Tibial nerve (tissue), 4 donors: Measurements from ENCODE around the gene MAP4K3.

Experiments used
- CTCF ChIP-seq, 5 experiments: fragments of 200-600 bp in 3 of 5; fragments of 450-650 bp in 2 of 5; sonication (generic) in 3 of 5; IDR thresholded peaks; one replicate each; pipeline ENCODE4 v1.5.1; 2016 to 2019; ENCODE audit warnings: antibody characterized with exemption in 5 of 5, mild to moderate bottlenecking in 3 of 5, moderate library complexity in 2 of 5
- EP300 ChIP-seq, 2 donors: sonication (generic); formaldehyde crosslinking; IDR thresholded peaks; one replicate each; pipeline ENCODE4 v1.6.1; 2017; ENCODE audit warnings: antibody characterized with exemption in 2 of 2, mild to moderate bottlenecking in 1 of 2
- POLR2A ChIP-seq, 2 donors: fragments of 450-650 bp; IDR thresholded peaks; one replicate each; pipeline ENCODE4 v1.6.1; 2017; ENCODE audit warnings: antibody characterized with exemption in 2 of 2, mild to moderate bottlenecking in 2 of 2, moderate library complexity in 2 of 2

GRCh38 chr2:39368376-39368775 lies 68.7 kb downstream of the MAP4K3 start:
- TF ChIP-seq POLR2A (IDR thresholded peaks at IDR 0.05): no peak
- TF ChIP-seq CTCF (IDR thresholded peaks at IDR 0.05): no peak
- TF ChIP-seq EP300 (IDR thresholded peaks at IDR 0.05): no peak
